Erythroblast (primary cell): ENCODE data around the gene CAMKV.

Experiments
- GATA1 ChIP-seq: IDR thresholded peaks from 2 replicates; pipeline ENCODE4 v1.6.1; 2011; ENCODE audit warnings: low read depth, mild to moderate bottlenecking, control low read depth, low read length, moderate library complexity
- POLR2A ChIP-seq: IDR thresholded peaks from 2 replicates; pipeline ENCODE4 v1.6.1; 2011; ENCODE audit warnings: mild to moderate bottlenecking, low read length

DNA sequence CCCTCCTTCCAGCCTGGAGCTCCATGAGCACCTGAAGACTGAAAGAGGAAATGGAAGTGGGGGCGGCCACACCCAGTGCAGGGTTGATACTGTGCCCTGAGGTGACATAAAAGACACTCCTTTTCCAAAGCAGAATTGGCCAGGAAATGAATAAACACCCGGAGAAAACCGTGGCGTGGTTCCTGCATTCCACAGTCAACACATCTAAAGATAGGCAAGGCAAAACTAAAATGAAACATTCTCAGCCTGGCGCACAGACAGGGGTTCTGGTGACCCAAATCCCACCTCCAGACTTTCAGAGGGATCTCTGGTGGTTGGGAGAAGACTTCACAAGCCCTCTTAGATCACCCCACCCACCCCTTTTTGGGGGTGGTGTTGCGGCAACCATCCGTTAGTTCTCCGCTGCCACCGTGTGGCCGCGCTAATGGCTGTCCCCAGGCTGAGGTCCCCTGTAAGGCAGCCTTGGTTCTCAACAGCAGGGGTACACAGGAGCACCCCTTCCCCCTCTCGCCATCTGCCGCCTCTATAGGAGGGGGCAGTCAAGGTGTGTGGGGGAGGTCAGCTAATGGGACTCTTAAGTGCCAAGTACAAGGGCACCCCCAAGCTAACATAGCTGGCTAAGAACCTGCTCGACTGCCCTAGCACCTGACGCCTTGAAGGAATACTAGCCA, 36.5 kb upstream of the CAMKV start:
- TF ChIP-seq POLR2A, result no peak
- TF ChIP-seq GATA1, result no peak
